Choroid plexus epithelial cell (primary cell): ENCODE results near the gene DCST1.

Experiments used
- DNase-seq: peaks from one replicate; pipeline ENCODE4 v3.0.0-alpha.2; 2010; ENCODE audit warnings: low read depth
- H3K4me3 ChIP-seq: 2 replicates; pipeline ENCODE4 v1.5.1; 2011; ENCODE audit warnings: low read depth, mild to moderate bottlenecking, control low read depth, low read length, moderate library complexity
- CTCF ChIP-seq: conservative IDR thresholded peaks from 2 replicates; pipeline ENCODE4 v1.5.1; 2011; ENCODE audit warnings: low read depth, mild to moderate bottlenecking, control low read depth, inconsistent platforms, low read length, moderate library complexity

Gene DCST1

GRCh38 chr1:155026588-155026987 is 7.0 kb upstream of the DCST1 start:
- no peak for TF ChIP-seq CTCF
- H3K4me3 ChIP-seq = no peak overlapping the region
- no peak for DNase-seq

- H3K4me3 ChIP-seq = no peak overlapping the region
- no peak for DNase-seq
- no peak for TF ChIP-seq CTCF
These were observed 3.9 kb upstream of the DCST1 start for GRCh38 chr1:155029513-155030242.

GRCh38 chr1:155030243-155030795 is 3.3 kb upstream of the DCST1 start:
- H3K4me3 ChIP-seq = no peak overlapping the region
- no peak for DNase-seq
- TF ChIP-seq CTCF = no peak

GRCh38 chr1:155030899-155031298 is 2.7 kb upstream of the DCST1 start:
- TF ChIP-seq CTCF = no peak
- DNase-seq = no peak
- H3K4me3 ChIP-seq = no peak overlapping the region

- no peak overlapping the region for H3K4me3 ChIP-seq
- DNase-seq = no peak
- TF ChIP-seq CTCF = no peak
These were observed 738 bp upstream of the DCST1 start for GRCh38 chr1:155032886-155033285.

GRCh38 chr1:155034318-155035208 is 939 bp downstream of the DCST1 start:
- no peak for DNase-seq
- H3K4me3 ChIP-seq = no peak overlapping the region
- TF ChIP-seq CTCF = no peak
